Stomach smooth muscle (tissue), 2 donors: Measurements from ENCODE around the gene ACOT13.
"Not testable (repeated sequence)": the region's sequence is repeated elsewhere in the genome, so short reads cannot be mapped to it uniquely, and the experiment has no call there.

ENCODE experiments used
- H3K27ac ChIP-seq: one replicate; pipeline ENCODE4 v1.7.0; 2013; ENCODE audit warnings: mild to moderate bottlenecking, low read length, inconsistent platforms
- H3K27me3 ChIP-seq, 2 donors: one replicate each; pipeline ENCODE4 v1.7.0; 2013; ENCODE audit warnings: low read length in 2 of 2; ENCODE audit not compliant: insufficient read depth in 2 of 2, control insufficient read depth in 1 of 2
- H3K36me3 ChIP-seq, 2 donors: one replicate each; pipeline ENCODE4 v1.7.0; 2013; ENCODE audit warnings: low read length in 2 of 2; ENCODE audit not compliant: control insufficient read depth in 2 of 2, insufficient read depth in 2 of 2
- H3K4me1 ChIP-seq: one replicate; pipeline ENCODE4 v1.7.0; 2013; ENCODE audit warnings: low read length; ENCODE audit not compliant: control insufficient read depth, insufficient read depth
- H3K4me3 ChIP-seq, 2 donors: one replicate each; pipeline ENCODE4 v1.7.0; 2013; ENCODE audit warnings: low read length in 2 of 2
- H3K9ac ChIP-seq, 2 donors: one replicate each; pipeline ENCODE4 v1.7.0; 2013; ENCODE audit warnings: low read length in 2 of 2, mild to moderate bottlenecking in 1 of 2
- H3K9me3 ChIP-seq, 2 donors: one replicate each; pipeline ENCODE4 v1.7.0; 2013; ENCODE audit warnings: low read length in 2 of 2; ENCODE audit not compliant: control insufficient read depth in 2 of 2
- donor health status: healthy.
- donor health status: Pancreatic carcinoma.

ACOT13 gene

DNA sequence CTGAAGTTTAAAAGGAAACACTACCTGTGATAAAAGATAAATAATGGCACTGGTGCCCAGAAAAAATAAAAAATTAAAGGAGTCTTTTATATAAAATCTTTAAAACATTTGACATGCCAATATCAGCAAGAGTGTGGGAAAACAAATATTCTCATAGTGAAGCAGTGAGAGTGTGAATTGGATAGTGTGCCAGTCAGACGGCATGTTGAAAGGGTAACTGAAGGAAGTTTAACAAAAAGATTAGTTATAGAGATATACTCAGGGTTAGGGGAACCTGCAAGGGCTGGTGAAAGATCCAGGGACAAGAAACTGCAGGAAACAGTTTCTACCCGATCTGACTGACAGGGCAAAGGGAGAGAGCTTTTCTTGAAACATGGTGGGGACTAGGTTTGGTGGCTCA, 85.6 kb downstream of the ACOT13 start:
- Histone ChIP-seq H3K4me1 (no peaks in the 10 kb centered on the region), H3K27ac (no peak overlapping the region), H3K4me3 (no peak overlapping the region), H3K9me3 (no peaks in the 10 kb centered on the region), H3K9ac (no peak overlapping the region), H3K27me3 (no peaks in the 10 kb centered on the region), H3K36me3 (no peaks in the 10 kb centered on the region)

DNA sequence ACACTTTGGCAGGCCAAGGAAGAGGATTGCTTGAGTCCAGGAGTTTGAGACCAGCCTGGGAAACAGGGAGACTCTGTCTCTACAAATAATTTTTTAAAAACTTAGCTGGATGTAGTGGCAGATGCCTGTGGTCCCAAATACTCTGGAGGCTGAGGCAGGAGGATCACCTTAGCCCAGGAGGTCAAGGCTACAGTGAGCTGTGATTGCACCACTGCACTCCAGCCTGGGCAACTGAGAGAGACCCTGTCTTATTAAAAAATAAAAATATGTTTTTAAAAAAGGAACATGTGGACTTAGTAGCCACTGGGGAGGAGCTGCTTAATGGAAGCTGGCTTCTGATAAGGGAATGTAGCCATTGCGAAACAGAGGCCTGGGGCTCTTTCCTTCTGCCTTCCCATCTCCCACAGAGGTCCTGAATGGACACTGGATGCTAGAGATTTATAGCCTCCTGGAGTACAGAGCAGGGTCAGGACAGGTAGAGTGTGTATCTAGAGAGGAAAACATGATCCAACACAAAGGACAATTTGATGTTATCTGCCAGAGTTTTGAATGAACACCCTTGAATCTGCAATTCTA, 86.1 kb downstream of the ACOT13 start:
- no peaks in the 10 kb centered on the region for H3K4me1 ChIP-seq
- no peaks in the 10 kb centered on the region for H3K9me3 ChIP-seq
- H3K27me3 ChIP-seq: no peaks in the 10 kb centered on the region
- H3K9ac ChIP-seq: no peak overlapping the region
- H3K4me3 ChIP-seq: no peak overlapping the region
- H3K36me3 ChIP-seq: no peaks in the 10 kb centered on the region
- H3K27ac ChIP-seq: no peak overlapping the region

GRCh38 chr6:24753545-24753944, 86.7 kb downstream of the ACOT13 start:
- Histone ChIP-seq H3K9ac (no peak overlapping the region), H3K27me3 (no peaks in the 10 kb centered on the region), H3K4me1 (no peaks in the 10 kb centered on the region), H3K4me3 (no peak overlapping the region), H3K27ac (no peak overlapping the region), H3K9me3 (no peaks in the 10 kb centered on the region), H3K36me3 (no peaks in the 10 kb centered on the region)

DNA sequence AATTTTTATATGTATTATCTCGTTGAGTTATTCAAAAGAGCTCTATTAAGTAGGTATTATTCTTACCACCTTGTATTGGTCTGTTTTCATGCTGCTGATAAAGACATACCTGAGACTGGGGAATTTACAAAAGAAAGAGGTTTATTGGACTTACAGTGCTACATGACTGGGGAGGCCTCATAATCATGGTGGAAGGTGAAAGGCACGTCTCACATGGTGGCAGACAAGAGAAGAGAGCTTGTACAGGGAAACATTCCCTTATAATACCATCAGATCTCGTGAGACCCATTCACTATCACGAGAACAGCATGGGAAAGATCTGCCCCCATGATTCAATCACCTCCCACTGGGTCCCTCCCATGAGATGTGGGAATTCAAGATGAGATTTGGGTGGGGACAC, 87.5 kb downstream of the ACOT13 start:
- not testable (repeated sequence) for H3K27ac ChIP-seq, H3K4me1 ChIP-seq, H3K9me3 ChIP-seq, H3K27me3 ChIP-seq, H3K36me3 ChIP-seq, H3K4me3 ChIP-seq, H3K9ac ChIP-seq
